Measurements from ENCODE around the gene CBR1. TPM values are rescaled to one million over a fixed set of nuclear protein-coding genes. Genes with fewer than 3 reads are reported as not detected.

CBR1 gene
- total and polyA plus RNA-seq, 2 of the 8 experiments (the other 6 are each of a cell fraction or from before 2014, with no cell fraction given) = 1.8 to 207 TPM

DNA sequence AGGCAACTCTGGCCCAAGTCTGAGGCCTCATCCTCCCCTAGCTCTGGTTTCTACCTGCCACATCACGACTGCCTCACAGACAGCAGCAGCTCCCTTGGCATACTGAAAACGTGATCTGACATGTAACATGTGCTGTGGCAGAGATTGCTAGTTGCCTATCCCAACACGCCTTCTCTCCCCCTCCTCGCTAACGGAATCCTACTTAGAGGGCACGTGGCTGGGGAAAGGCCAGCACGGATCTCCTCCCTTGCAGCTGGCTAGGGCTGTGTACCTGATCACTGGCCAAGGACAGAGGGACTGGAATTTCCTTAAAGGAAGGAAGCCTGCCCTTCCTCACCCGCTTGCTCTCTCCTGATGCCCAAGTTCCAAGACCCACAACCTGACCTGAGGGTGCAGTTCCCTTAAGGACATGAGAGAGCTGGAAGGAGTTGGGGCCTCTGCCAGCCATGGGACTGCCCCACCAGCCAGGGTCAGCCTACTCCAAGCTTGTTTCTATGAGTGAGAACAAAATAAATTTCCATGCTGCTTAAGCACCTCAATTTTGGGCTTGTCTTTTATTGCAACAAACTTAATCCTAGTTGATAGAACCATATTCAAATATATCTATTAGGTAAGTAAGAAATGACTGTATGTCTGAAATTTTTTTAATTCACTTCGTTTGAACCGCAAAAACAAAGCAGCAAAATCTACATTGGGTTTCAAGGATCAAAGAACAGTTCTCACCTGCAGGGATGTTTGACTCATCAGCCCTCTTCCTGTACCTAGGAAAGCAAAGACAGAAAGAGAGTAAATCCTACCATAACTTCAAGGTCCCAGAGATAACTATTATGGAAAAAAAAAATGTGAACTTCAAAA is 16.7 kb upstream of the CBR1 start (continued):
- TF ChIP-seq, protein P1, sequence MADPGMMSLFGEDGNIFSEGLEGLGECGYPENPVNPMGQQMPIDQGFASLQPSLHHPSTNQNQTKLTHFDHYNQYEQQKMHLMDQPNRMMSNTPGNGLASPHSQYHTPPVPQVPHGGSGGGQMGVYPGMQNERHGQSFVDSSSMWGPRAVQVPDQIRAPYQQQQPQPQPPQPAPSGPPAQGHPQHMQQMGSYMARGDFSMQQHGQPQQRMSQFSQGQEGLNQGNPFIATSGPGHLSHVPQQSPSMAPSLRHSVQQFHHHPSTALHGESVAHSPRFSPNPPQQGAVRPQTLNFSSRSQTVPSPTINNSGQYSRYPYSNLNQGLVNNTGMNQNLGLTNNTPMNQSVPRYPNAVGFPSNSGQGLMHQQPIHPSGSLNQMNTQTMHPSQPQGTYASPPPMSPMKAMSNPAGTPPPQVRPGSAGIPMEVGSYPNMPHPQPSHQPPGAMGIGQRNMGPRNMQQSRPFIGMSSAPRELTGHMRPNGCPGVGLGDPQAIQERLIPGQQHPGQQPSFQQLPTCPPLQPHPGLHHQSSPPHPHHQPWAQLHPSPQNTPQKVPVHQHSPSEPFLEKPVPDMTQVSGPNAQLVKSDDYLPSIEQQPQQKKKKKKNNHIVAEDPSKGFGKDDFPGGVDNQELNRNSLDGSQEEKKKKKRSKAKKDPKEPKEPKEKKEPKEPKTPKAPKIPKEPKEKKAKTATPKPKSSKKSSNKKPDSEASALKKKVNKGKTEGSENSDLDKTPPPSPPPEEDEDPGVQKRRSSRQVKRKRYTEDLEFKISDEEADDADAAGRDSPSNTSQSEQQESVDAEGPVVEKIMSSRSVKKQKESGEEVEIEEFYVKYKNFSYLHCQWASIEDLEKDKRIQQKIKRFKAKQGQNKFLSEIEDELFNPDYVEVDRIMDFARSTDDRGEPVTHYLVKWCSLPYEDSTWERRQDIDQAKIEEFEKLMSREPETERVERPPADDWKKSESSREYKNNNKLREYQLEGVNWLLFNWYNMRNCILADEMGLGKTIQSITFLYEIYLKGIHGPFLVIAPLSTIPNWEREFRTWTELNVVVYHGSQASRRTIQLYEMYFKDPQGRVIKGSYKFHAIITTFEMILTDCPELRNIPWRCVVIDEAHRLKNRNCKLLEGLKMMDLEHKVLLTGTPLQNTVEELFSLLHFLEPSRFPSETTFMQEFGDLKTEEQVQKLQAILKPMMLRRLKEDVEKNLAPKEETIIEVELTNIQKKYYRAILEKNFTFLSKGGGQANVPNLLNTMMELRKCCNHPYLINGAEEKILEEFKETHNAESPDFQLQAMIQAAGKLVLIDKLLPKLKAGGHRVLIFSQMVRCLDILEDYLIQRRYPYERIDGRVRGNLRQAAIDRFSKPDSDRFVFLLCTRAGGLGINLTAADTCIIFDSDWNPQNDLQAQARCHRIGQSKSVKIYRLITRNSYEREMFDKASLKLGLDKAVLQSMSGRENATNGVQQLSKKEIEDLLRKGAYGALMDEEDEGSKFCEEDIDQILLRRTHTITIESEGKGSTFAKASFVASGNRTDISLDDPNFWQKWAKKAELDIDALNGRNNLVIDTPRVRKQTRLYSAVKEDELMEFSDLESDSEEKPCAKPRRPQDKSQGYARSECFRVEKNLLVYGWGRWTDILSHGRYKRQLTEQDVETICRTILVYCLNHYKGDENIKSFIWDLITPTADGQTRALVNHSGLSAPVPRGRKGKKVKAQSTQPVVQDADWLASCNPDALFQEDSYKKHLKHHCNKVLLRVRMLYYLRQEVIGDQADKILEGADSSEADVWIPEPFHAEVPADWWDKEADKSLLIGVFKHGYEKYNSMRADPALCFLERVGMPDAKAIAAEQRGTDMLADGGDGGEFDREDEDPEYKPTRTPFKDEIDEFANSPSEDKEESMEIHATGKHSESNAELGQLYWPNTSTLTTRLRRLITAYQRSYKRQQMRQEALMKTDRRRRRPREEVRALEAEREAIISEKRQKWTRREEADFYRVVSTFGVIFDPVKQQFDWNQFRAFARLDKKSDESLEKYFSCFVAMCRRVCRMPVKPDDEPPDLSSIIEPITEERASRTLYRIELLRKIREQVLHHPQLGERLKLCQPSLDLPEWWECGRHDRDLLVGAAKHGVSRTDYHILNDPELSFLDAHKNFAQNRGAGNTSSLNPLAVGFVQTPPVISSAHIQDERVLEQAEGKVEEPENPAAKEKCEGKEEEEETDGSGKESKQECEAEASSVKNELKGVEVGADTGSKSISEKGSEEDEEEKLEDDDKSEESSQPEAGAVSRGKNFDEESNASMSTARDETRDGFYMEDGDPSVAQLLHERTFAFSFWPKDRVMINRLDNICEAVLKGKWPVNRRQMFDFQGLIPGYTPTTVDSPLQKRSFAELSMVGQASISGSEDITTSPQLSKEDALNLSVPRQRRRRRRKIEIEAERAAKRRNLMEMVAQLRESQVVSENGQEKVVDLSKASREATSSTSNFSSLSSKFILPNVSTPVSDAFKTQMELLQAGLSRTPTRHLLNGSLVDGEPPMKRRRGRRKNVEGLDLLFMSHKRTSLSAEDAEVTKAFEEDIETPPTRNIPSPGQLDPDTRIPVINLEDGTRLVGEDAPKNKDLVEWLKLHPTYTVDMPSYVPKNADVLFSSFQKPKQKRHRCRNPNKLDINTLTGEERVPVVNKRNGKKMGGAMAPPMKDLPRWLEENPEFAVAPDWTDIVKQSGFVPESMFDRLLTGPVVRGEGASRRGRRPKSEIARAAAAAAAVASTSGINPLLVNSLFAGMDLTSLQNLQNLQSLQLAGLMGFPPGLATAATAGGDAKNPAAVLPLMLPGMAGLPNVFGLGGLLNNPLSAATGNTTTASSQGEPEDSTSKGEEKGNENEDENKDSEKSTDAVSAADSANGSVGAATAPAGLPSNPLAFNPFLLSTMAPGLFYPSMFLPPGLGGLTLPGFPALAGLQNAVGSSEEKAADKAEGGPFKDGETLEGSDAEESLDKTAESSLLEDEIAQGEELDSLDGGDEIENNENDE (IDR thresholded peaks at IDR 0.05; ENCODE audit: insufficient replicate concordance, low read length) = no peak
- TF ChIP-seq BCL11A (IDR thresholded peaks at IDR 0.05; ENCODE audit: low read depth in 2 of 2, low read length in 2 of 2) (no peak), ZNF274 (IDR thresholded peaks at IDR 0.05; ENCODE audit: borderline replicate concordance, extremely low read depth, low read length) (no peak), GABPA (IDR thresholded peaks at IDR 0.05; ENCODE audit: borderline replicate concordance, insufficient read depth, low read length) (no peak), GTF2F1 (IDR thresholded peaks at IDR 0.05; ENCODE audit: borderline replicate concordance, low read depth, low read length) (no peak), SIX5 (IDR thresholded peaks at IDR 0.05; ENCODE audit: low read depth, low read length) (no peak), PHF8 (conservative IDR thresholded peaks at IDR 0.05; ENCODE audit: low read depth, low read length) (no peak), NRF1 (IDR thresholded peaks at IDR 0.05; ENCODE audit: low read depth, low read length) (no peak)
- TF ChIP-seq, protein P2, sequence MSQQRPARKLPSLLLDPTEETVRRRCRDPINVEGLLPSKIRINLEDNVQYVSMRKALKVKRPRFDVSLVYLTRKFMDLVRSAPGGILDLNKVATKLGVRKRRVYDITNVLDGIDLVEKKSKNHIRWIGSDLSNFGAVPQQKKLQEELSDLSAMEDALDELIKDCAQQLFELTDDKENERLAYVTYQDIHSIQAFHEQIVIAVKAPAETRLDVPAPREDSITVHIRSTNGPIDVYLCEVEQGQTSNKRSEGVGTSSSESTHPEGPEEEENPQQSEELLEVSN (IDR thresholded peaks at IDR 0.05) = no peak

All from H1 (cell line).